ENCODE data around the gene SNTB2.
"Not testable (repeated sequence)": the region's sequence is repeated elsewhere in the genome, so short reads cannot be mapped to it uniquely, and the experiment has no call there.

SNTB2 gene

DNA sequence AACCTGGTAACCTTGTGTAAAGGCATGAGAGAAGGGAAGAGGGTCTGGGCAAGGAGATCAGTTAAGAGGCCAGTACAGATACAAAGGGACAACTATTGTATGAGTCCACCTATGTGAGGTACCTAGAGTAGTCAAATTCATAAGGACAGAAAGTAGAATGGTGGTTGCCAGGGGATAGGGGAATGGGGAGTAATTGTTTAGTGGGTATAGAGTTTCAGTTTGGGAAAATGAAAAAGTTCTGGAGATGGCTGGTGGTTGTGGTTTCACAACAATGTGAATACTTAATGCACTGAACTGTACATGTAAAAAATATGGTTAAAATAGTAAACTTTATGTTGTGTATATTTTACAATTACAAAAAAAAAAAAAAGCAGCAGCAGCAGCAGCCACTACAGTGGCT, 49.4 kb downstream of the SNTB2 start:
- no peak for DNase-seq (ENCODE audit: low read depth in 3 of 3)

- no peak for DNase-seq (ENCODE audit: low read depth in 3 of 3)
These were observed 50.3 kb downstream of the SNTB2 start for GRCh38 chr16:69237296-69237695.

DNA sequence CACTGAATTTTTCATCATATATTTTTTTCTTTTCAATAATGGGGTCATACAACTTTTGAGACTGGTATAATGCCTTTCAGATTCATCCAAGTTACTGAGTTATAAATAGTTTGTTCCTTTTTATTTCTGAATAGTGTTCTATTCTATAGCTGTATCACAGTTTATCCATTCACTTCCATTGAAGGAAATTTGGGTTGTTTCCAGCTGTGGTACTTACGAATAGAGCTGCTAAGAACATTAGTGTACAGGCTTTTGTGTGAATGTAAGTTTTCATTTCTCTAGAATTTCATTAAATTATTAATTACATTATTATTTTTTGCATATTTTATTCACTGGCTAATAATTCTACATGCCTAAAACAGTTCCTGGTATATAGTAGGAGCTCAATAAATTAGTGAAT, 52.9 kb downstream of the SNTB2 start:
- DNase-seq (ENCODE audit: low read depth in 3 of 3): no peak

DNA sequence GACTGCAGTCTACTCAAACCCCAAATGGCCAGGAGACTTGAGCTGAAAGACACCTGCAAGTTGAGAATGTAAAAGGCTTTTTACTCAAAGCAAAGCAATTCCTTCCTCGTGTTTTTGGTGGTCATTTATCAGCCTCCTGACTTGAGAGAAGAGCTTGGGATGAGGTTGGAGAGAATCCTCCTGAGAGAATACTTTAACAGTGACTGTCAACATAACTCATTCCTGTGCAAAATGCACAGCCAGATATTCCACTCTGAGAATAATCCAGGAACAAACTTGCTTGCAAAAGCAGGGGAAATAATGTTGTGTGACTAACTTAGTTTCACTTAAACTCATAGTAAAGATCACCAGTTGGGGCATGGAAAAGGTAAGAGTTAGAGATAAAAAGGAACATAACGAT, 53.4 kb downstream of the SNTB2 start:
- no peak for DNase-seq (ENCODE audit: low read depth in 3 of 3)

DNA sequence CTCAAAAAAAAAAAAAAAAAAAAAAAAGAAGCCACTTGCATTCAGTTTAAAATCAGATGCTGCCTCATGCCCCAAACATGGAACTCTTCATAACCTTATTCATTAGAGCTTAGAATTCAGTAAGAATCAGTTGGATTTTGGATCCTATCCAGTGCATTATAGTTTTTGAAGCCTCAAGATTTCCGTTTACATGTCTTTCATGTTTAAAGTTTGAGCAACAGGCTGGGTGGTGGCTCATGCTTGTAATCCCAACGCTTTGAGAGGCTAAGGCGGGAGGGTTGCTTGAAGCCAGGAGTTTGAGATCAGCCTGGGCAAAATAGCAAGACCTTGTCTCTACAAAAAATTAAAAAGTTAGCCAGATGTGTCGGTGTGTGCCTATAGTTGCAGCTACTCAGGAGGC, 55.0 kb downstream of the SNTB2 start:
- DNase-seq (ENCODE audit: low read depth in 3 of 3): no peak

- DNase-seq (ENCODE audit: low read depth in 3 of 3): no peak
These were observed 56.5 kb downstream of the SNTB2 start for GRCh38 chr16:69243479-69243878.

DNA sequence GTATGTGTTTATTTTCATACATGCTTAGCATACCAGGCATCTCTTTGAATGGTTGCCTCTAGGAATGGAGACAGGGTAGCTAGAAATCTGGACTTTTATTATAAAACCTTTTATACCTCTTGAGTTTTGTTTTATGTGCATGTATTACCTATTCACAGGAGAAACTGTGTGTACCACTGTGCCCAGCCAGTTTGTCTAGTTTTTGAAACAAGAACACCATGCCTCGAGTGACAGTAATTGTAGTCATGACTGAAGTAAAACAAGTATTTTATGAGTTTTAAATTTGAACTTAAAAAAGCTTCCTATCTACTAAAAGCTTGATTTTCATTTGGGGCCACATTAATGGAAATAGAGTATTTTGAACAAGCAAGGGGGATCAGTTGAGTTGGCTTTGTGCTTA, 57.4 kb downstream of the SNTB2 start:
- DNase-seq (ENCODE audit: low read depth in 3 of 3): no peak

- DNase-seq (ENCODE audit: low read depth in 3 of 3): no peak
These were observed 63.1 kb downstream of the SNTB2 start for GRCh38 chr16:69250081-69250480.

DNA sequence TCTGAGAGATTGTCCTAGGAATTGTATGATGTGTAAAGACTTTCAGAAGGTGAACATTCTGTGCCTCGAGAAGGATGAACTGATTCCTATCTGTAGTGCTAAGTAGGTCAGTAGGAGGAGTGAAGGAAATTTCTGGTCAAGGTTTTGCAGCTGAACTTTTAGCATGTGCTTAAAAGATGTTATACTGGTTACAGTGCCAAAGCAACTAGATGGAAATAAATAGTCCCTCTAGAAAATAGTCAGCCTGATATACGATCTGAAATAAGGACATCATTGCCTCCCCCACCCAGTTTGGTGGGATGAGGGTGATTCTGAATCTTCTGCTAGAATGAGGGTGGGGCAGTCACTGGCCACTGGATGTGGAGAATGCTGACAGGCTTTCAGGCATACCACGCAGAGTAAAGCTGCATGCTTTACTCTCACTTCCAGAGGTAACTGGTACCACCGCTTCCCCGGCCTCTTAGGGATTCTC, 66.9 kb downstream of the SNTB2 start:
- no peak for DNase-seq (ENCODE audit: low read depth in 3 of 3)

GRCh38 chr16:69259428-69259764, 72.4 kb downstream of the SNTB2 start:
- not testable (repeated sequence) for DNase-seq (ENCODE audit: low read depth in 3 of 3)

- DNase-seq (ENCODE audit: low read depth in 3 of 3): no peak
These were observed 73.1 kb downstream of the SNTB2 start for GRCh38 chr16:69260019-69260418.

- DNase-seq (ENCODE audit: low read depth in 3 of 3): no peak
These were observed 73.5 kb downstream of the SNTB2 start for GRCh38 chr16:69260506-69260905.

- DNase-seq (ENCODE audit: low read depth in 3 of 3): no peak
These were observed 79.5 kb downstream of the SNTB2 start for GRCh38 chr16:69266334-69267063.

GRCh38 chr16:69267633-69268032, 80.7 kb downstream of the SNTB2 start:
- no peak for DNase-seq (ENCODE audit: low read depth in 3 of 3)

- no peak for DNase-seq (ENCODE audit: low read depth in 3 of 3)
These were observed 83.4 kb downstream of the SNTB2 start for GRCh38 chr16:69270395-69270794.

DNA sequence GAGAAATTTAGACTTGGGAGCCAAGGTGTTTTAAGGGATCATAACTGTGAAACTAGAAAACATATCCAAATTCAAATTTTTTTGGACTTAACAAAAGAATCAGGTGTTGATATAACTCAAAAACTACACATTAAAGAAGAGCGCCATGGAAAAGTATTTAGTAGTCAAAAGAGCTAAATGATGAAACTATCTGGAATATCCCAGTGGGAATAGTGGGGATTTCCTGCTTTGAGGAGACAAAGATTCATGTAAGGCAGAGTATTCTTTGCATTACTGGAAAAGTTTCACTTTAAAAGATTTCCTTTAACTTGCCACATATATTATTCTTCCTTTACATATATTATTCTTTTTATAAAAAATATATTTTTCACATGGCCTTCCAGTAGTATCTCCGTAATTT, 83.9 kb downstream of the SNTB2 start:
- DNase-seq (ENCODE audit: low read depth in 3 of 3): no peak

DNA sequence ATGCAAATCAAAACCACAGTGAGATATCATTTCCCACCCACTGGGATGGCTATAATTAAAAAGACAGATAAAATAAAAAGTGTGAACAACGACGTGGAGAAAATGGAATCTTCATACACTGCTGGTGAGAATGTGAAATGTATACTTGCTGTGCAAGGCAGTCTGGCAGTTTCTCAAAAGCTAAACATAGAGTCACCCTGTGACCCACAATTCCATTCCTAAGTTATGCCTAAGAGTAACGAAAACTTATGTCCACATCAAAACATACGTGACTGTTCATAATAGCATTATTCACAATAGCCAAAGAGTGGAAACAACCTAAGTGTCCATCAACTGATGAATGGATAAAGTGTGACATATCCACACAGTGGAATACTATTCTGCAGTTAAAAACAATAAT, 86.0 kb downstream of the SNTB2 start:
- DNase-seq (ENCODE audit: low read depth in 3 of 3): no peak

DNA sequence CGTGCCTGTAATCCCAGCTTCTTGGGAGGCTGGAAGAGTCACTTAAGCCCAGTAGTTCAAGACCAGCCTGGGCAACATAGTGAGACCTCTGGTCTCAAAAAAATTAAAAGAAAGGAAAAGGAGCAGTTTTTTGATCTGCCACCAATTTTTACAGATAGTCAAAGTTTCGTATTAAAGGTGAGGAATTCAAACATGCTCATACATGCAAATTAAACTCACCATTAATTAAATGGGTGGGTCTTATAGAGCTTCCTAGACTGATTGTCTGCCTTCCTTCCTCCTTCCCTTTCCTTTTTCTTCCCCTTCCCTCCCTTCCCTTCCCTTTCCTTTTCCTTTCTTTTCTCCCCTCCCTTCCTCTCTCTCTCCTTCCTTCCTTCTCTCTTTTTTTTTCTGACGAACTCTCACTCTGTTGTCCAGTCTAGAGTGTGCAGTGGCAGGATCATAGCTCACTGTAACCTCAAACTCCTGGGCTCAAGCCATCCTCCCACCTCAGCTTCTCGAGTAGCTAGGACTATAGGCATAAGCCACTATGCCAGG, 87.8 kb downstream of the SNTB2 start:
- DNase-seq (ENCODE audit: low read depth in 3 of 3): no peak

GRCh38 chr16:69276148-69277115, 89.5 kb downstream of the SNTB2 start:
- no peak for DNase-seq (ENCODE audit: low read depth in 3 of 3)

DNA sequence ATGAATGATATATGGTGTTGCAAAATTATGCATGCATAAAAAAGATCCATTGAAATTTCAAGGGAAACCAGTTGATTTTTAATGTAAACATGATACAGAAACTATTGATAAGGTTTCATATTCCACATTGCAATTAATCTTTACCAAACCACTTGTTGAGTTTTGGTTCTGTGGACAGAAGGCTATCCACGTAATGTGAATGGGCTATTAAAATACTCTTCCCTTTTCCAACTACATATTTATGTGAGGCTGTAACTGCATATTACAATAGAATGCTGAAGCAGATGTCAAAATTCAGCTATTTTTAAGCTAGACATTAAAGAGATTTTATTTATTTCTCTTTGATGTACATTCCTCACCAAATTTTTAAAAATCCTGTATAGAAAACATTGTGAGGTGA, 90.4 kb downstream of the SNTB2 start:
- DNase-seq (ENCODE audit: low read depth in 3 of 3): no peak

DNA sequence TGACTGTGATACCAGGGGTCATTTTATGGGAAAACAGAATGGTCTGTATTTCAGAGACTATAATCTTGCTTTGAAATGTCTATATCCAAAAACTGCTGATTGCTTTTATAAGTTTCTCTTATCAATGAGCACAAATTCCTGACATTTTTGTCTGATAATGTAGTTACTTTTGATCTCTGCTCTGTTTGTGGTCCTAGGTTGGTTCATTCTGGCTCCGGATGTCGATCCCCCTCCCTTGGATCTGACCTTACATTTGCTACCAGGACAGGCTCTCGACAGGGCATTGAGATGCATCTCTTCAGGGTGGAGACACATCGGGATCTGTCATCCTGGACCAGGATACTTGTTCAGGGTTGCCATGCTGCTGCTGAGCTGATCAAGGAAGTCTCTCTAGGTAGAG, 96.9 kb downstream of the SNTB2 start:
- no peak for DNase-seq (ENCODE audit: low read depth in 3 of 3)

- no peak for DNase-seq (ENCODE audit: low read depth in 3 of 3)
These were observed 98.3 kb downstream of the SNTB2 start for GRCh38 chr16:69285240-69285639.
